Pulmonary artery endothelial cell (primary cell): ENCODE results near the gene FCN2. TPM values are rescaled to one million over a fixed set of nuclear protein-coding genes. Genes with fewer than 3 reads are reported as not detected.

Experiments used
- DNase-seq: peaks from one replicate; pipeline ENCODE4 v3.0.0-alpha.2; 2011; ENCODE audit warnings: low read depth, low spot score
- total RNA-seq: library from RNA; depleted of rRNA; stranded (reverse); fragments of >200 nt; gene quantifications from 2 replicates; pipeline ENCODE4 v1.2.3, GENCODE V29; 2014

FCN2 gene
- total RNA-seq, result not detected in 2 replicates

- DNase-seq, result no peak
Measured at GRCh38 chr9:134880484-134881312, at the start of gene FCN2. Gene FCN2, plus strand, starts transcription at chr9:134880810. Its CDS starts 12 bp downstream, at chr9:134880822.

GRCh38 chr9:134830926-134831720, 49.5 kb upstream of the FCN2 start:
- DNase-seq, result no peak

- no peak for DNase-seq
Measured at GRCh38 chr9:134832471-134832870, 48.1 kb upstream of the FCN2 start.

- DNase-seq, result no peak
Measured at GRCh38 chr9:134833294-134833880, 47.2 kb upstream of the FCN2 start.

GRCh38 chr9:134834217-134834956, 46.2 kb upstream of the FCN2 start:
- DNase-seq, result no peak

GRCh38 chr9:134834957-134835419, 45.6 kb upstream of the FCN2 start:
- no peak for DNase-seq

- no peak for DNase-seq
Measured at GRCh38 chr9:134835448-134835847, 45.2 kb upstream of the FCN2 start.

GRCh38 chr9:134835987-134836386, 44.6 kb upstream of the FCN2 start:
- DNase-seq, result no peak

GRCh38 chr9:134836406-134836970, 44.1 kb upstream of the FCN2 start:
- DNase-seq, result no peak

- DNase-seq, result no peak
Measured at GRCh38 chr9:134837529-134837928, 43.1 kb upstream of the FCN2 start.

- no peak for DNase-seq
Measured at GRCh38 chr9:134838651-134839454, 41.8 kb upstream of the FCN2 start.

GRCh38 chr9:134839455-134840125, 41.0 kb upstream of the FCN2 start:
- no peak for DNase-seq

GRCh38 chr9:134840511-134840910, 40.1 kb upstream of the FCN2 start:
- DNase-seq, result no peak

- DNase-seq, result no peak
Measured at GRCh38 chr9:134841180-134841904, 39.3 kb upstream of the FCN2 start.

- no peak for DNase-seq
Measured at GRCh38 chr9:134842321-134842720, 38.3 kb upstream of the FCN2 start.

- no peak for DNase-seq
Measured at GRCh38 chr9:134843740-134844139, 36.9 kb upstream of the FCN2 start.

- no peak for DNase-seq
Measured at GRCh38 chr9:134844821-134845220, 35.8 kb upstream of the FCN2 start.

- DNase-seq, result no peak
Measured at GRCh38 chr9:134846187-134846586, 34.4 kb upstream of the FCN2 start.

- DNase-seq, result no peak
Measured at GRCh38 chr9:134846699-134847098, 33.9 kb upstream of the FCN2 start.
